Hair follicle dermal papilla cell (primary cell): ENCODE data around the gene SLX4. TPM values are rescaled to one million over a fixed set of nuclear protein-coding genes. Genes with fewer than 3 reads are reported as not detected.

Experiments used
- total RNA-seq: library from RNA; depleted of rRNA; stranded (reverse); fragments of >200 nt; gene quantifications from 2 replicates; pipeline ENCODE4 v1.2.3, GENCODE V29; 2012

The SLX4 gene, protein sequence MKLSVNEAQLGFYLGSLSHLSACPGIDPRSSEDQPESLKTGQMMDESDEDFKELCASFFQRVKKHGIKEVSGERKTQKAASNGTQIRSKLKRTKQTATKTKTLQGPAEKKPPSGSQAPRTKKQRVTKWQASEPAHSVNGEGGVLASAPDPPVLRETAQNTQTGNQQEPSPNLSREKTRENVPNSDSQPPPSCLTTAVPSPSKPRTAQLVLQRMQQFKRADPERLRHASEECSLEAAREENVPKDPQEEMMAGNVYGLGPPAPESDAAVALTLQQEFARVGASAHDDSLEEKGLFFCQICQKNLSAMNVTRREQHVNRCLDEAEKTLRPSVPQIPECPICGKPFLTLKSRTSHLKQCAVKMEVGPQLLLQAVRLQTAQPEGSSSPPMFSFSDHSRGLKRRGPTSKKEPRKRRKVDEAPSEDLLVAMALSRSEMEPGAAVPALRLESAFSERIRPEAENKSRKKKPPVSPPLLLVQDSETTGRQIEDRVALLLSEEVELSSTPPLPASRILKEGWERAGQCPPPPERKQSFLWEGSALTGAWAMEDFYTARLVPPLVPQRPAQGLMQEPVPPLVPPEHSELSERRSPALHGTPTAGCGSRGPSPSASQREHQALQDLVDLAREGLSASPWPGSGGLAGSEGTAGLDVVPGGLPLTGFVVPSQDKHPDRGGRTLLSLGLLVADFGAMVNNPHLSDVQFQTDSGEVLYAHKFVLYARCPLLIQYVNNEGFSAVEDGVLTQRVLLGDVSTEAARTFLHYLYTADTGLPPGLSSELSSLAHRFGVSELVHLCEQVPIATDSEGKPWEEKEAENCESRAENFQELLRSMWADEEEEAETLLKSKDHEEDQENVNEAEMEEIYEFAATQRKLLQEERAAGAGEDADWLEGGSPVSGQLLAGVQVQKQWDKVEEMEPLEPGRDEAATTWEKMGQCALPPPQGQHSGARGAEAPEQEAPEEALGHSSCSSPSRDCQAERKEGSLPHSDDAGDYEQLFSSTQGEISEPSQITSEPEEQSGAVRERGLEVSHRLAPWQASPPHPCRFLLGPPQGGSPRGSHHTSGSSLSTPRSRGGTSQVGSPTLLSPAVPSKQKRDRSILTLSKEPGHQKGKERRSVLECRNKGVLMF (N-terminal part only)
- total RNA-seq, result 6.8 and 7.1 TPM in 2 replicates

DNA sequence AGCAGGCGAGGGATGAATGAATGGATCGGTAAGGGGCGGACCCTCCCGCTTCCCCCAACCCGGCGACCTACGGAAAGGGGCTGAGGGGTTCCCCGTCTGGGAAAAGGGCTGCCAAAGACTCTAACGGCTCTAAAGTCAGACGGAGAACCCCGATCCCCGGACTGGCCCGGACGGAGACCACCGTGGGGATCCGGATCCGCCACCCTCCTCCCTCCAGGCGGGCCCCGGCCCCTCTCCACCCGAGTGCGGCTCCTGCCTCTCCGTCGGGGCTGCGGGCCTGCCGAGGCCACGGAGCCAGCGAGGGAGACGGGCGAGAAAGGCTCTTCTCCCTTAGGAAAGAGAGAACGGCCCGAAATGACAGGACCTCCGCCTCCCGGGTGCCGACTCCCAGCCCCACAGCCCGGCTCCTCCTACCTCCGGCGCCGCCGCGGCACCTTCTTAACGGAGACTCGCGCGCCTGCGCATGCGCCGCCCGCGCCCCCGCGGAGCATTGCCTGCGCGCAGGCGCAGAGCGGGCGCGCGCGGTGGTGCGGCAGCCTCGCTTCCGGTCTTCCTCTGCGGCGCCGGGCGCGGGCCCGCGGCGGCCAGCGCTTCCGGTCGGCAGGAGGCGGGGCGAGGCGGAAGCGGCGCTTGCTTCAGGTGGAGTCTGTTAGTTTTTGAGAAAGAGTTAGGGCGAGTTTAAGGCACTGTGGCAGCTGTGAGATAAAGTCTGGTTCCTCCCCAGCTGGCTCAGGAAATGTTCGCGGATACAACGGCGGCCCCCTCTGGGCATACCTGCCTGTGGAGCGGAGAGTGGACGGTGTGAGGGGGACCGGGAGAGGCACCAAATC lies at the start of gene SLX4:
TSS of gene SLX4 (minus strand) at position 461 of the 830 bp plus-strand sequence. CDS start 2,642 bp downstream, outside the sequence.

DNA sequence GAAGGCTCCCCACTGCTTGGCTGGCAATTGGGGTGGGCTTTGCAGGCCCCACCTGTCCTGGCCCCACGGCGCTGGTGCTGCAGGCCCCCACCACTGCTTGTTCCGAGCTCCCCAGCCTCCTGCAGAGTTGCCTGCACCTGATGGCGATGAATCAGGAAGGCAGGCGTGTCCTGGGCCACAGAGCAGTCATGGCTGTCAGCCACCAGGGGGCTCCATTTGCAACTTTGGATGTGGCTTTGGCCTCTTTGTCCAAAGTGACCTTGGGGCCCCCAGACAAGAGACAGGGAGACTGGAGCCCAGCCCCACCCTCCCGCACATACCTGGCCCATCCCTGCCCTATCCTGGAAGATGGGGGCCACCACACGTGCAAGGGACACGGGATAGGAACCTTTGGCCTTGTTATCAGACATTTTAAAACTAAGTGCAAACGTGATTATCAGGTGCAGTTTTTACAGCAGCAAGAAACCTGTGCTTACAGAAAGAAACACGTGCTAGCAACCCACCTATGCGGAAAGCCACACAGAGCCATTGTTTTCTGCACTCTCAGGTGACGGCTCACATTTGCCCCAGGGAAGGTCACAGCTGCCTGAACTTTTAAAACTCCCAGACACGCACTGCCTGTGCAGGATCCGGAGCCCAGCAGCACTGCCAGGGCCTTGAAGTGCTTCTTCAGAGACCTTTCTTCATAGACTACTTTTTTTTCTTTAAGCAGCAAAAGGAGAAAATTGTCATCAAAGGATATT lies 43.0 kb upstream of the SLX4 start, which contains the start of gene DNASE1:
TSS of gene DNASE1 (plus strand) at position 443 of the 743 bp plus-strand sequence. CDS start 683 bp downstream, outside the sequence.

DNA sequence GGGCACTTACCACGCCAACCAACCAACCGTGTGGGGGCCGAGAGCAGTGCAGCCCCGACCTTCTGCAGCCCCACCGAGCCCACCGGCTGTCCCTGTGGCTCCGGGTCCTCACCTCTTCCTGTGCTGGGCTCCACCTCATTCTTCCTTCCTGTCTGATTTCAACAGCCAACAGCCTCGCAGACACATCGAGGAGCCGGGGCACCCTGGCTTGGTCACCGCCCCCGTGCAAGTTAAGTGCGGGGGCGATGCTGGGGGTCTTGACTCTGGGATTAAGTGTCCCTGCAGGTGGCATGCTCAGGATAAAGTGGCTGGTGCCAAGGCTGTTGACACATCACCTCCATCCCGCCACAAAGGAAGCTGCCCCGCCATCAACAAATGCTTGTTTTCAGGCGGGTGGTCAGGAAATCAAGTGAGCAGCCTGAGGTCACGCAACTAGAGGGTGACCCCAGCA lies 34.1 kb downstream of the SLX4 start, which contains the start of gene NLRC3:
TSS of gene NLRC3 (minus strand) at position 102 of the 451 bp plus-strand sequence. CDS start 12,367 bp downstream, outside the sequence.

Other genes with a start within 250 kb of the SLX4 start
- 15.7 and 18.2 TPM in 2 replicates for gene ZSCAN32, start 210.6 kb downstream of the SLX4 start, total RNA-seq
- 11.0 and 12.0 TPM in 2 replicates for gene ZNF174, start 210.4 kb downstream of the SLX4 start, total RNA-seq
- gene ZNF597, start 168.1 kb downstream of the SLX4 start, total RNA-seq, result 2.4 and 3.2 TPM in 2 replicates
- 16.5 and 17.8 TPM in 2 replicates for gene NAA60, start 167.9 kb downstream of the SLX4 start, total RNA-seq
- not detected in 2 replicates for gene C16orf90, start 116.1 kb downstream of the SLX4 start, total RNA-seq
- gene CLUAP1, start 110.6 kb downstream of the SLX4 start, total RNA-seq, result 14.7 and 25.8 TPM in 2 replicates
- gene NLRC3, start 34.2 kb downstream of the SLX4 start, total RNA-seq, result 0.12 and 0.16 TPM in 2 replicates
- 14.6 and 16.6 TPM in 2 replicates for gene DNASE1, start 43.1 kb upstream of the SLX4 start, total RNA-seq
- 56.1 and 61.7 TPM in 2 replicates for gene TRAP1, start 105.9 kb upstream of the SLX4 start, total RNA-seq